ENCODE data around the gene TAB3.

GRCh38 chrX:30821116-30821515, 67.9 kb downstream of the TAB3 start:
- TF ChIP-seq POLR2AphosphoS5 (IDR thresholded peaks at IDR 0.05; ENCODE audit: low read depth, low read length), result no peak
- TF ChIP-seq POLR2A (IDR thresholded peaks at IDR 0.05; ENCODE audit: low read depth, low read length), result no peak
- no peak for TF ChIP-seq SPI1 (IDR thresholded peaks at IDR 0.05; ENCODE audit: low read depth, low read length)
